ENCODE data around the gene GPR17.

The GPR17 gene

GRCh38 chr2:127645026-127645394, 943 bp upstream of the GPR17 start:
- Histone ChIP-seq H3K27ac (ENCODE audit: low read depth, low read length) (no peak overlapping the region), H3K36me3 (ENCODE audit: control insufficient read depth, insufficient read depth, low read length) (no peaks in the 10 kb centered on the region), H3K9me3 (ENCODE audit: control insufficient read depth, insufficient read depth, low read depth, low read length) (no peaks in the 10 kb centered on the region), H3K4me1 (ENCODE audit: control insufficient read depth, insufficient read depth, low read length) (peaks cover 6% of the 10 kb centered on the region; the same call in 1 of the 2 replicates), H3K9ac (ENCODE audit: low read length) (no peak overlapping the region), H3K4me3 (ENCODE audit: low read depth, low read length) (no peak overlapping the region), H3K27me3 (ENCODE audit: control insufficient read depth, insufficient read depth, low read length) (no peaks in the 10 kb centered on the region)

DNA sequence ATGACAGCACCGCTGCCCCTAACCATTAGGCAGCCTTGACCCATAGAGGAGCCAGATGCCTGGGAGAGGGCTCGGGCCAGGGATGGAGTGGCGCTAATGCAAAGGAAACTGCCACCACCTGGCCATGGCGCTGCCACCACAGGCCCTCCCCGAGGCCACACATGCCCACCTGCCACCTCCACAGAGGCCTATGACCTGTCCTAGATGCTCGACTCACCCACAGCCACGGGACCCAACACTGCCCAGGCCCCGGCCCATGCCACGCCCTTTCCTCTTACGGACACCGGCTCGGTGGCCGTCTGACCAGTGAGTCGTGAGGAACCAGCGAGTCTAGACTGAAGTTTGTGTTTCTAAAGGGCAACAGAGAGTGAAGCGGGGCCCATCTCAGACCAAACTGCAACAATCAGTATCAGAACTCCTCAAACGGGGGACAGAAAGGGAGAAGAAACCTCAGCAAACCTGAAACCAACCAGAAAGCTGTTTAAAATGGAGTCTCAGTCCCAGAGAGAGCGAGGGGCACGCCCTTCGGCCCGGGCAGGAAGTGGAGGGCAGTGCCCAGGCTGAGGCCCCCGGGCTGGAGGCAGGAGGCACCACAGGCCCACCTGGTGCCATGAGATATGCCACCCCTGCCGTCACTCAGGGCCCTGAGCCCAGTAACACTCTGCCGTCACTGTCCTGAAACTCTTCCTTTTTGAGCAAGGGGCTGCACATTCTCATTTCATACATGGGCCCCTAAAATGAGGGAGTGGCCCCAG, 711 bp downstream of the GPR17 start:
- Histone ChIP-seq H3K9ac (ENCODE audit: low read length) (no peak overlapping the region), H3K4me3 (ENCODE audit: low read depth, low read length) (no peak overlapping the region), H3K27me3 (ENCODE audit: control insufficient read depth, insufficient read depth, low read length) (no peaks in the 10 kb centered on the region), H3K4me1 (ENCODE audit: control insufficient read depth, insufficient read depth, low read length) (peaks cover 6% of the 10 kb centered on the region; the same call in 1 of the 2 replicates), H3K9me3 (ENCODE audit: control insufficient read depth, insufficient read depth, low read depth, low read length) (no peaks in the 10 kb centered on the region), H3K27ac (ENCODE audit: low read depth, low read length) (no peak overlapping the region), H3K36me3 (ENCODE audit: control insufficient read depth, insufficient read depth, low read length) (no peaks in the 10 kb centered on the region)

DNA sequence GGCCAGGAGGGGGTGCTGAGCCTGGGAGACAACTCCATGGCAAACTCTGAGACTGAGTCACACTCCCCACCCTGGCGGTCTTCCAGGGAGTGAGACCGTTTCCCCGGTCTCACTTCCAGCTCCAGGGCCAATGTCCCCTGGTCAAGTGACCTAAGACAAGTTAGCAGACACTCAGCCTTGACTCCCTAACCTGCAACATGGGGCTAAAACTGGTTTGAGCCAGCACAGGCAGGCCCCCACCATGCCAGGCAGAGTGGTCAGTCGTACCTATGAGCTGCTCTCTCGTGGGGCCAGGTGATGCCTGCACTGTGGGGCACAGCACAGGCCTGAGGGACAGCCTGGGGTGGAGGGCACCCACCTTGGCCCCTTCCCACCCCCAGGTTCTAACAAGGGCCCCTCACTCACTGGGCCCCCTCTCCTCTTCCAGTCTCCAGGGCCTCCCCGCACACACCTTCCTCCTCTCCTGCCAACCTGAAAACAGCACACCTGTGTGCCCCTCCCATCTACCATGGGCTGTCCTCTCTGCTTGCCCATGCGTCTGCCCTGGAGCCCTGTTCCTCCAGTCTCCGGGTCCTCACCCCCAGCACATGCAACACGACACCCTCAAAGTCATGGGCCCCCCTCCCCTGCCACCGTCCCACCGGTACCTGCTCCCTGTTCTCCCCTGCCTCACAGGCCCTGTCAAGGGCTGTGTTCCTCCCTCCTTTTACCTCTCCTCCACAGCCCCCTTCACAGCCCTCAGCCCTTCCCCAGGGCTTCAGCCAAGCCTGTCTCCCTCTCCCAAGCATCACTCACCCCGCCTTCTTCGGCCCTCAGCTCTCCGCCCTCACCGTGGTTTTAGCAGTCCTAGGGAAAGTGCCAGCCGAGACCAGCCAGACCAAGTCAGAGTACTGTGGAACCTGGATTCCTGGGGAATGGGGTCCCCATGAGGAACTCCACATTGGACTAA, 1.6 kb downstream of the GPR17 start:
- peaks cover 6% of the 10 kb centered on the region; the same call in 1 of the 2 replicates for H3K4me1 ChIP-seq (ENCODE audit: control insufficient read depth, insufficient read depth, low read length)
- H3K9me3 ChIP-seq (ENCODE audit: control insufficient read depth, insufficient read depth, low read depth, low read length), result no peaks in the 10 kb centered on the region
- no peak overlapping the region for H3K4me3 ChIP-seq (ENCODE audit: low read depth, low read length)
- no peak overlapping the region for H3K27ac ChIP-seq (ENCODE audit: low read depth, low read length)
- H3K27me3 ChIP-seq (ENCODE audit: control insufficient read depth, insufficient read depth, low read length), result no peaks in the 10 kb centered on the region
- H3K9ac ChIP-seq (ENCODE audit: low read length), result no peak overlapping the region
- H3K36me3 ChIP-seq (ENCODE audit: control insufficient read depth, insufficient read depth, low read length), result no peaks in the 10 kb centered on the region

GRCh38 chr2:127648321-127648720, 2.4 kb downstream of the GPR17 start:
- Histone ChIP-seq H3K4me1 (ENCODE audit: control insufficient read depth, insufficient read depth, low read length) (peaks cover 6% of the 10 kb centered on the region; the same call in 1 of the 2 replicates), H3K4me3 (ENCODE audit: low read depth, low read length) (no peak overlapping the region), H3K27me3 (ENCODE audit: control insufficient read depth, insufficient read depth, low read length) (no peaks in the 10 kb centered on the region), H3K36me3 (ENCODE audit: control insufficient read depth, insufficient read depth, low read length) (no peaks in the 10 kb centered on the region), H3K27ac (ENCODE audit: low read depth, low read length) (no peak overlapping the region), H3K9ac (ENCODE audit: low read length) (no peak overlapping the region), H3K9me3 (ENCODE audit: control insufficient read depth, insufficient read depth, low read depth, low read length) (no peaks in the 10 kb centered on the region)

DNA sequence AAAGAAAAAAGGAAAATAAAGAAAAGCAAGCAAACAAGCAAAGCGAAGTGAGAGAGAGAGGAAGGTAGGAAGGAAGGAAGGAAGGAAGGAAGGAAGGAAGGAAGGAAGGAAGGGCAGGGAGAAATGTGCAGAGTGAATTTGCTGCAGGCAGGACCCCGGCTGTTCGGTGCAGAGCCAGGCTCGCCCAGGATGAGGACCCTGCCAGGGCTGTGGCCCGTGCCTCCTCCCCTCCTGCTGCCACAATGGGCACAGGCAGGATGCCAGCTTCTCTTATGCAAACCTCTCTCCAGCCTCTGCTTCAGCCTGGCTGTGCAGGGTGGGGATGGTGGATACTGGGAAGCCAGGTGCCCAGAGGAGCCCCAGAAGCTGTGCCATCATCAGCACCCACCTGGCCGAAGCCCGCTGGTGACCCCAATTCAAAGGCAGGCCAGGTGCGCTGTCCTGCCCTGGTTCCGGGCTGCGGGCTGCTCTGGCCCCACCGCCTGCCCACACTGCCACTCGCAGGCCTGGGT, 3.2 kb downstream of the GPR17 start:
- no peak overlapping the region for H3K9ac ChIP-seq (ENCODE audit: low read length)
- no peaks in the 10 kb centered on the region for H3K36me3 ChIP-seq (ENCODE audit: control insufficient read depth, insufficient read depth, low read length)
- H3K4me1 ChIP-seq (ENCODE audit: control insufficient read depth, insufficient read depth, low read length), result peaks cover 6% of the 10 kb centered on the region; the same call in 1 of the 2 replicates
- no peaks in the 10 kb centered on the region for H3K9me3 ChIP-seq (ENCODE audit: control insufficient read depth, insufficient read depth, low read depth, low read length)
- no peak overlapping the region for H3K27ac ChIP-seq (ENCODE audit: low read depth, low read length)
- no peaks in the 10 kb centered on the region for H3K27me3 ChIP-seq (ENCODE audit: control insufficient read depth, insufficient read depth, low read length)
- no peak overlapping the region for H3K4me3 ChIP-seq (ENCODE audit: low read depth, low read length)

DNA sequence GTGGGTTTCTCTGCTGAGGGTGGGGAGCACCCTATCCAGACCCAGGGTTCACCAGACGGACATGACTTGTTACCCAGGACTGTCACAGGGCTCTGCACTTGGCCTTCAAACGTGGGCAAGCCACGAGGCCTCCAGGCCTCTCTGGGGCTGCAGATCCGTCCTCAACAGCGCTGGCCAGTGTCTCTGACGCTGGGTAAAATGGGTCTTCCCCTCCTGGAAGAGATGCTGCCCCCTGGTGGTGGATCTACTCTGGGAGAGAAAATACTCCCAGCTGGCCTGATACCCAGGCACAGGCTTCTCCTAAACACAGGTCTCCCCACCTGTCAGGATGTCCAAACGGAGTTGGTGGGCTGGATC, 3.7 kb downstream of the GPR17 start:
- H3K27me3 ChIP-seq (ENCODE audit: control insufficient read depth, insufficient read depth, low read length), result no peaks in the 10 kb centered on the region
- H3K4me3 ChIP-seq (ENCODE audit: low read depth, low read length), result no peak overlapping the region
- H3K27ac ChIP-seq (ENCODE audit: low read depth, low read length), result no peak overlapping the region
- no peaks in the 10 kb centered on the region for H3K9me3 ChIP-seq (ENCODE audit: control insufficient read depth, insufficient read depth, low read depth, low read length)
- H3K36me3 ChIP-seq (ENCODE audit: control insufficient read depth, insufficient read depth, low read length), result no peaks in the 10 kb centered on the region
- H3K9ac ChIP-seq (ENCODE audit: low read length), result no peak overlapping the region
- peaks cover 6% of the 10 kb centered on the region; the same call in 1 of the 2 replicates for H3K4me1 ChIP-seq (ENCODE audit: control insufficient read depth, insufficient read depth, low read length)

DNA sequence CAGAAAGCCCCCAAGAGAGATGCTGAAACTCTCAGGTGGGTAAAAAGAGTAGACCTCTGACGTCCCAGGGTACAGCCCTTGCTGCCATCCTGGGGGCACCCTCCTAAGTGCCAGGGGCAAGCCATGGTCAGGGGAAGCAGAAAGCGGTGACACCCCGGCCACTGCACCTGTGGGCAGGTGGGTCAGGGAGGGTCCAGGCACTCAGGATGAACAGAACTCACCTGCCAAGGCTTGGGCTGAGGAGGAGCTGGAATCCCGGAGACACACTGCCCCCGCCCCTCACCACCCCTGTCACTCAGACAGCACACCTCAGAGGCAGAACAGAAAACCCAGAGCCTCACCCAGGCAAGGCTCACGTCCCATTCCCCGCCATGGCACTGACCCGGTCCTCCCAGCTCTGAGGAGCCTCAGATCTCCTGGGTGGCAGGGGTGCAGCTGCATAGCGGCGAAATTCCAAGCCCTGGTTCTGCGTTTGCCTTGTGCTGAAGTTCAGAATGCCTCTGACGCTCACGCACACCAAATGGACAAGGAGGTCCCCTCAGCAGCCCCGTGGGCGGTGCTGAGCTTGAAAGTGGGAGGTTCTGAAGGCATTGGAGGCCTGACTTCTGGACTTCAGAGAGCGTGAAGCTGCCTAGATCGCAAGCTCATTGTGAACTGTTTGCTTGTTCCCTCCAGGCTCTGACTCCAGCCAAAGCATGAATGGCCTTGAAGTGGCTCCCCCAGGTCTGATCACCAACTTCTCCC, 4.3 kb downstream of the GPR17 start:
- Histone ChIP-seq H3K36me3 (ENCODE audit: control insufficient read depth, insufficient read depth, low read length) (no peaks in the 10 kb centered on the region), H3K9ac (ENCODE audit: low read length) (no peak overlapping the region), H3K27me3 (ENCODE audit: control insufficient read depth, insufficient read depth, low read length) (no peaks in the 10 kb centered on the region), H3K4me1 (ENCODE audit: control insufficient read depth, insufficient read depth, low read length) (peaks cover 6% of the 10 kb centered on the region; the same call in 1 of the 2 replicates), H3K9me3 (ENCODE audit: control insufficient read depth, insufficient read depth, low read depth, low read length) (no peaks in the 10 kb centered on the region), H3K27ac (ENCODE audit: low read depth, low read length) (no peak overlapping the region), H3K4me3 (ENCODE audit: low read depth, low read length) (no peak overlapping the region)

- Histone ChIP-seq H3K9ac (ENCODE audit: low read length) (no peak overlapping the region), H3K4me1 (ENCODE audit: control insufficient read depth, insufficient read depth, low read length) (peaks cover 6% of the 10 kb centered on the region; the same call in 1 of the 2 replicates), H3K27ac (ENCODE audit: low read depth, low read length) (no peak overlapping the region), H3K36me3 (ENCODE audit: control insufficient read depth, insufficient read depth, low read length) (no peaks in the 10 kb centered on the region), H3K4me3 (ENCODE audit: low read depth, low read length) (no peak overlapping the region), H3K27me3 (ENCODE audit: control insufficient read depth, insufficient read depth, low read length) (no peaks in the 10 kb centered on the region), H3K9me3 (ENCODE audit: control insufficient read depth, insufficient read depth, low read depth, low read length) (no peaks in the 10 kb centered on the region)
Observed at GRCh38 chr2:127650785-127651380, 4.9 kb downstream of the GPR17 start.

- Histone ChIP-seq H3K4me1 (ENCODE audit: control insufficient read depth, insufficient read depth, low read length) (peaks cover 6% of the 10 kb centered on the region; the same call in 1 of the 2 replicates), H3K36me3 (ENCODE audit: control insufficient read depth, insufficient read depth, low read length) (no peaks in the 10 kb centered on the region), H3K4me3 (ENCODE audit: low read depth, low read length) (no peak overlapping the region), H3K27ac (ENCODE audit: low read depth, low read length) (no peak overlapping the region), H3K27me3 (ENCODE audit: control insufficient read depth, insufficient read depth, low read length) (no peaks in the 10 kb centered on the region), H3K9ac (ENCODE audit: low read length) (no peak overlapping the region), H3K9me3 (ENCODE audit: control insufficient read depth, insufficient read depth, low read depth, low read length) (no peaks in the 10 kb centered on the region)
Observed at GRCh38 chr2:127651381-127651809, 5.4 kb downstream of the GPR17 start.

DNA sequence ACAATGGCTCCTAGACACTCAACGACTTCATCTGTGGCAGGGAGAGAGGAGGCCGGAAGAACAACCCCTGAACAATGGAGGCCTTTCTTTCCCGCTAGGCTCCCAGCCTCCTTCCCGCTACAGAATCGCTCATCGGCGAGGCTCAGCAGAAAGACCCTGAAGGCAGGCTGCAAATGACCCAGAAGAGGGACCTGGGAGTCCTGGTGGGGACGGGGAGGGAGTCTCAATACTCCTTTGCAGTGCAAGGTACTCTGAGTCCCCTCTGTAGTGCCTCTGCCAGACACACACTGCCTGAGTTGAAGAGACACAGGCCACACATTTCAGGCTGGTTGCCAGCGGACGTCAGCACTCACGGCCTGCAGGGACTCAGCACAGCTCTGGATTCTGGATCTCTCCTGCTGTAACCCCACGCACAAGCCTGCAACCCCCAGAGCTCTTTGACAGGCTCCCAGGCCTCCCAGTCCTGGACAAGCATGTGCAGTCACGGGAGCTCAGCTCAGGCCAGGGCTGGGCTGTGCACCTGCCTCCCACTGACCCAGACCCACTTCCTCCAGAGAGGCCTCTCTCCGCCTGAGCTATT, 6.1 kb downstream of the GPR17 start:
- H3K4me1 ChIP-seq (ENCODE audit: control insufficient read depth, insufficient read depth, low read length), result peaks cover 6% of the 10 kb centered on the region; the same call in 1 of the 2 replicates
- no peak overlapping the region for H3K4me3 ChIP-seq (ENCODE audit: low read depth, low read length)
- H3K27me3 ChIP-seq (ENCODE audit: control insufficient read depth, insufficient read depth, low read length), result no peaks in the 10 kb centered on the region
- H3K9me3 ChIP-seq (ENCODE audit: control insufficient read depth, insufficient read depth, low read depth, low read length), result no peaks in the 10 kb centered on the region
- no peaks in the 10 kb centered on the region for H3K36me3 ChIP-seq (ENCODE audit: control insufficient read depth, insufficient read depth, low read length)
- no peak overlapping the region for H3K9ac ChIP-seq (ENCODE audit: low read length)
- no peak overlapping the region for H3K27ac ChIP-seq (ENCODE audit: low read depth, low read length)

Data from HUES6 (cell line).